Peyer's patch (tissue), 4 donors: Measurements from ENCODE around the gene AFMID.

Experiments
- POLR2A ChIP-seq, 2 donors: fragments of 450-650 bp; IDR thresholded peaks; one replicate each; pipeline ENCODE4 v1.5.1; 2017; ENCODE audit warnings: antibody characterized with exemption in 2 of 2, mild to moderate bottlenecking in 2 of 2, moderate library complexity in 2 of 2
- TF ChIP-seq, protein P1 (sequence below), 6 experiments: fragments of 450-650 bp in 4 of 6; fragments of 200-600 bp in 2 of 6; sonication (generic) in 1 of 6; IDR thresholded peaks; one replicate each; pipeline ENCODE4 v1.5.1; 2017 to 2019; ENCODE audit warnings: antibody characterized with exemption in 6 of 6, mild to moderate bottlenecking in 3 of 6, moderate library complexity in 1 of 6

DNA sequence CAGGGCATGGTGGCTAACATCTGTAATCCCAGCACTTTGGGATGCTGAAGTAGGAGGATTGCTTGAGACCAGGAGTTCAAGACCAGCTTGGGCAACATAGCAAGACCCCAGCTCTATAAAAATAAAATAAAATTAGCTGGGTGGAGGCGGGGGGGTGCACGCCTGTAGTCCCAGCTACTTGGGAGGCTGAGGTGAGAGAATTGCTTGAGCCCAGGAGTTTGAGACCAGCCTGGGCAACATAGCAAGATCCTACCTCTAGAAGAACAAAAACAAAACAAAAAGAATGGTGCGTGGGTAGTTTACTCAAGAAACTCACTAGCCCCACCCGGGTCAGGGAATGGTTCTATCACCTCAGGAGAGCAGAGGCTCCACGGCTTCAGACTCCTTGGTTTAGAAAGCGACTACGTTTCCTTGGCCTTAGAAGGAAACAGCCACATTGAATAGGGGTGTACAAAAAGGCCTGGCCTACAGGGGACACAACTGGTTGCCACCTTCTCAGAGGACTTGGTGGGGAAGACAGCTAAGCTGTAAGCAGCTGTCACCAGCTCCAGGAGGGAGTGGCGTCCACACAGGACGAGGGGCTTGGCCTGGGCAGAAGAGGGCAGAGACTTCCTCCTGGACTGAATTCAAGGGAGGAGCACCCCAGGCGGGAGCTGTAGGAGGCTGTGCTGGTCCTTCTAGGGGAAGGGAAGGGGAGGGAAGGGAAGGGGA, 1.0 kb upstream of the AFMID start:
- TF ChIP-seq, protein P1, sequence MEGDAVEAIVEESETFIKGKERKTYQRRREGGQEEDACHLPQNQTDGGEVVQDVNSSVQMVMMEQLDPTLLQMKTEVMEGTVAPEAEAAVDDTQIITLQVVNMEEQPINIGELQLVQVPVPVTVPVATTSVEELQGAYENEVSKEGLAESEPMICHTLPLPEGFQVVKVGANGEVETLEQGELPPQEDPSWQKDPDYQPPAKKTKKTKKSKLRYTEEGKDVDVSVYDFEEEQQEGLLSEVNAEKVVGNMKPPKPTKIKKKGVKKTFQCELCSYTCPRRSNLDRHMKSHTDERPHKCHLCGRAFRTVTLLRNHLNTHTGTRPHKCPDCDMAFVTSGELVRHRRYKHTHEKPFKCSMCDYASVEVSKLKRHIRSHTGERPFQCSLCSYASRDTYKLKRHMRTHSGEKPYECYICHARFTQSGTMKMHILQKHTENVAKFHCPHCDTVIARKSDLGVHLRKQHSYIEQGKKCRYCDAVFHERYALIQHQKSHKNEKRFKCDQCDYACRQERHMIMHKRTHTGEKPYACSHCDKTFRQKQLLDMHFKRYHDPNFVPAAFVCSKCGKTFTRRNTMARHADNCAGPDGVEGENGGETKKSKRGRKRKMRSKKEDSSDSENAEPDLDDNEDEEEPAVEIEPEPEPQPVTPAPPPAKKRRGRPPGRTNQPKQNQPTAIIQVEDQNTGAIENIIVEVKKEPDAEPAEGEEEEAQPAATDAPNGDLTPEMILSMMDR (IDR thresholded peaks at IDR 0.05), result no peak
- TF ChIP-seq POLR2A (IDR thresholded peaks at IDR 0.05), result no peak
